ENCODE measurements around the gene SPTSSB. TPM values are rescaled to one million over a fixed set of nuclear protein-coding genes. Genes with fewer than 3 reads are reported as not detected.

The SPTSSB gene
- total RNA-seq, result not detected in 2 replicates

GRCh38 chr3:161371441-161372320 is at the start of gene SPTSSB:
TSS of gene SPTSSB (minus strand) at chr3:161371517. CDS start at chr3:161346323, 25,194 bp downstream.

Other genes starting within 250 kb of the SPTSSB start
- gene NMD3, start 150.2 kb downstream of the SPTSSB start, total RNA-seq, result 25.3 and 28.5 TPM in 2 replicates
- not detected in 2 replicates for gene OTOL1, start 125.3 kb upstream of the SPTSSB start, total RNA-seq